ENCODE measurements around the gene TUBA1C.
"Not testable (repeated sequence)": the region's sequence is repeated elsewhere in the genome, so short reads cannot be mapped to it uniquely, and the experiment has no call there.

The TUBA1C gene

DNA sequence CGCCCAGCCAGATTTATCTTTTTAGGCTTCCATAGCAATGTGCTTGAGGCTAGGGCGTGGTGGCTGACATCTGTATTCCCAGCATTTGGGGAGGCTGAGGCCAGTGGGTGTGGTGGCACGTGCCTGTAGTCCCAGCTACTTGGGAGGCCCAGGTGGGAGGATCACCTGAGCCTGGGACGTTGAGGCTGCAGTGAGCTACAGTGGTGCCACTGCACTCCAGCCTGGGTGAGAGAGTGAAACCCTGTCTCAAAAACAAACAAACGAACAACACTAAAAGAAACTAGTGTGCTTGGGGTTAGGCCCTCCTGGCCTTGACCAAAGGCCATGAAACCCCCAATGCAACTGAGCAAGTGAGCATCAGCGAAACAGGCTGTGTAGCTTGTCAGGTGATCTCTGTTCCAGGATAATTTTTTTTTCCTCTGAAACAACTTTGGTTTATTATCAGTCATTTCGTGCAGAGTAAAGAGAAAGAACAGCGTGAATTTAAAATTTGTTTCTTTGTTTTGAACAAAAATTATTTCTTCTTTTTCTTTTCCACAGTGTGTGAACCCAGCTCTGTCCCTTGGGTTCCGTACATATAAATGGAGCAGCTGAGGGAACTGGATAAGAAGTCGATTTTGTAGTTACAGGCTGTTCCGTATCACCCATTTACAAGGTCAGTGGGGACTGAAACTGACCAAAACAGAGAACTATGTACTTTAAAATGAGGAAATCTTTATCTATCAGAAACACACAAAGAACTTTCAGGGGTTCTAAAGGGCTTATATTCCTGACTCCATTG is 8.8 kb upstream of the TUBA1C start:
- no peak for DNase-seq

DNA sequence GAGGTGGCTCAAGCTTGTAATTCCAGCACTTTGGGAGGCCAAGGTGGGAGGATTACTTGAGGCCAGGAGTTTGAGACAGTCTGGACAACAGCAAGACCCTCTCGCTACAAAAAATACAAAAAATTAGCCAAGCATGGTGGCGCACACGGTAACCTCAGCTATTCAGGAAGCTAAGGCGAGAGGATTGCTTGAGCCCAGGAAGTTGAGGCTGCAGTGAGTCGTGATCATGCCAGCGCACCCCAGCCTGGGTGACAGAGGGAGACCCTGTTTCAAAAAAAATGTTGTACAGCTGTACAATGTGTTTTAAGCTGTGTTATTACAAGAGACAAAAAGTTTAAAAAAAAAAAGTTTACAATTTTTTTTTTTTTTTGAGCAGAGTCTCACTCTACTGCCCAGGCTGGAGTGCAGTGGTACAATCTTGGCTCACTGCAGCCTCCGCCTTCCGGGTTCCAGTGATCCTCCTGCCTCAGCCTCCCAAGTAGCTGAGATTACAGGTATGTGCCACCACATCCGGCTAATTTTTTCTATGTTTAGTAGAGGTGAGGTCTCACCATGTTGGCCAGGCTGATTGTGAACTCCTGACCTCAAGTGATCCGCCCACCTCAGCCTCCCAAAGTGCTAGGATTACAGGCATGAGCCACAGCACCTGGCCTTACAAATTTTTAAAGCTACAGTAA is 7.2 kb upstream of the TUBA1C start:
- DNase-seq = not testable (repeated sequence)

DNA sequence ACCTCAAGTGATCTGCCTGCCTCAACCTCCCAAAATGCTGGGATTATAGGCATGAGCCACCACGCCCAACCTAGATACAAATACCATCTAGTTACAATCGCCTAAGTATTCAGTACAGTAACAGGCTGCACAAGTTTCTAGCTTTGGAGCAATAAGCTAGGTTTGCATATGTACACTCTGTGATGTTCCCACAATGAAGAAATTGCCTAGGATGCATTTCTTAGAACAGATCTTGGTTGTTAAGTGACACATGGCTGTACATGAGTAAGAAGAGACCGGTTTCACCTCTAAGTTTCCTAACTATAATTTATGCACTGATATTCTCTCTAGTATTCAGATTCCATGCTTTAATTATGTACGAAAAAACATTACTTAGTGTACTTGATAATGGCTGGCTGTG is 5.4 kb upstream of the TUBA1C start:
- no peak for DNase-seq

DNA sequence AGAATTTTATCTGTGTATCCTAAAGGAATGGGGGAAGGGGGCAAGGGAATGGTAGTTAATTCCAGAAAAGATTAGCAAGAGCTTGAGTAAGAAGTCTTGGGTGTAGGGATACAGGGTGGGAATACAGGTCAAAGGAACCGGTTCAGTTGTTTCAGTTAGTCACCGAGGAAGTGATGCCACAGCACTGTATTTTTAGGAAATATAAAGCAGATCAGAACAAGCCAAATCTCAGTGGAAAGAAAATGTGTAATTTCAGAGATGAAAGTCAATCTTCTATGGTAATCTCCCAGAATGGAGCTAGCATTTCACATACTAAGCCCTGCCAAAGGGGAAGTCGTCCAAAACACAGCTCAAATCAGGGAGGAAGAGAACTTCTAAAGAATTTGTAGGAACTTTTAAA is 4.7 kb upstream of the TUBA1C start:
- DNase-seq = no peak

DNA sequence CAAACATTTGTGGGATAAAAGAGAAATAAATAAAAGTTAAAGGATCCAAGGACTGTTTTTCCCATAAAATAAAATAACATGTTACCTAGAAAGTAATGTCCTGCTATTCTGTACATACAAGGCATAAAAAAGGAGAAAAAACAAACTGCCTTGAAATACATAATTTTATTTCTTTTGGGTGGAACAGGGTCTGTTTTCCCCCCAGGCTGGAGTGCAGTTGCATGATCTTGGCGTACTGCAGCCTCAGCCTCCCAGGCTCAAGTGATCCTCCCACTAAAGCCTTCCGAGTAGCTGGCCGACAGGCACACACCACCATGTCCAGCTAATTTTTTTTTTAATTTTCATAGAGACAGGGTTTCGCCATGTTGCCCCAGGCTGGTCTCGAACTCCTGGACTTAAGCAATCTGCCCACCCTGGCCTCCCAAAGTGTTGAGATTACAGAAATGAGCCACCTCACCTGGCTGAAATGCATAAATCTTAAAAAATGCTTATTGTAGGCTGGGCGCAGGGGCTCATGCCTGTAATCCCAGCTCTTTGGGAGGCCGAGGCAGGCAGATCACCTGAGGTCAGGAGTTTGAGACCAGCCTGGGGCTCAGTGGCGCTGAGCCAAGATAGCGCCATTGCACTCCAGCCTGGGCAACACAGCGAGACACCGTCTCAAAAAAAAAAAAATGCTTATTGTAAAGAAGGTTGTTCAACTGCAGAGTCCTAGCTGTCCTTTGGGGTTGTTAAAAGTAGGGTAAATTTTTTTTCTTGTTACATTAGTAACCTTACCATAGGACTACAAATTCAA is 4.1 kb upstream of the TUBA1C start:
- no peak for DNase-seq

DNA sequence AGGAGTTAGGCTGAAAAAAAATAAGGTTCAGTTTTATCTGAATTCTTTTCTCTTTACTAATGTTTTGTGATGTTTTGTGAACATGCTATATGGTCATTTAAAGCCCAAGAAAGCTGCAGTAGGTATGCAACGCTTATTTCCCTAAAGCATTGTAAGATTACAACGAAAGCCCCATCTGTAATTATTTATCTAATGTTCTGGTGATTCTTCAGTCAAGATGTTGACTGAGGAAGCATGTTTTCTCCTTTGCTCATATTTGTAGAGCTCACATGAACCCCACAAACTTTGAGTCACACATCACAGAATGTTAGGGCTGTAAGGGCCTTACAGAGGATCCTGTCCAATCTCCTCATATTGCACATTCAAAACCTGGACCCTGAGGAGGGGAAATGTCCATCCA is 3.2 kb upstream of the TUBA1C start:
- no peak for DNase-seq

DNA sequence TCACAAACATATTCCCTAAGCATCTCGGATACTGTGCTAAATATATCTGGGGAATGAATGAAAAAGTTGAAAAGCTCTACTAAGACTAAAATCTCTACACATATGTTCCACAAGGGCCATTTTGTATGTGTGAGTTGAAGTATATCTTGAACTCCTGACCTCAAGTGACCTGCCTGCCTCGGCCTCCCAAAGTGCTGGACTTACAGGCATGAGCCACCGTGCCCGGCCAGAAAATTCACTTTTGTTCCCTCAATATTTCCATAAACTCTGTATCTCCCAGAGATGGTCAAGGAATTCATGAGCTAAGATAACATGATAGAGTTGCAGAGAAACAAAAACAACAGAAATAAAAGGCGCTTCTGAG is 1.5 kb upstream of the TUBA1C start:
- DNase-seq = no peak

DNA sequence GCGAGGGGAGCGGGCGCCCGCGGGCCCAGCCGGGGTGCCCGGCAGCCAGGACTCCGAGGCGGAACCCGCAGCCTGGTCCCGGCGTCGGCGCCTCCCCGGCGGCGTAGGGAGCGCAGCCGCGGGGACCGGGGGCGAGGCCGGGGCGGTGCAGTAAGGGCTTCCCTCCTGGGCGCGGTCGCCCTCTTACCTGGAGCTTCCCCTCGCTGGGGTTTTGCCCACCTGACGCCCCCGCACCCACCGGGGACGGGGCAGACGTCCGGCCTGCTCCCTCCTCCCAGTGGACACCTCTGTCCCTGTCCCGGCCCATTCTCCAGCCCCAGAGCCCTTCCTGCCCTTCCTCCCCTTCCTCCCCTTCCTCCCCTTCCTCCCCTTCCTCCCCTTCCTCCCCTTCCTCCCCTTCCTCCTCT is 413 bp upstream of the TUBA1C start:
- no peak for DNase-seq

DNA sequence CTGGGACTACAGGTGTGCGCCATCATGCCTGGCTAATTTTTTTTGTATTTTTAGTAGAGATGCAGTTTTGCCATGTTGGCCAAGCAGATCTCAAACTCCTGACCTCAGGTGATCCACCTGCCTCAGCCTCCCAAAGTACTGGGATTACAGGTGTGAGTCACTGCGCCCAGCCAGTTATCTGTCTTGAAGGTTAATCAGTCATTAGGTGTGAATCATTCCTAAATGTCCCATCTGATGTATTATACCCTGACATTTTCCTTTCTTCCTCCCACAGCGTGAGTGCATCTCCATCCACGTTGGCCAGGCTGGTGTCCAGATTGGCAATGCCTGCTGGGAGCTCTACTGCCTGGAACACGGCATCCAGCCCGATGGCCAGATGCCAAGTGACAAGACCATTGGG is 4.3 kb downstream of the TUBA1C start:
- DNase-seq = not testable (repeated sequence)

DNA sequence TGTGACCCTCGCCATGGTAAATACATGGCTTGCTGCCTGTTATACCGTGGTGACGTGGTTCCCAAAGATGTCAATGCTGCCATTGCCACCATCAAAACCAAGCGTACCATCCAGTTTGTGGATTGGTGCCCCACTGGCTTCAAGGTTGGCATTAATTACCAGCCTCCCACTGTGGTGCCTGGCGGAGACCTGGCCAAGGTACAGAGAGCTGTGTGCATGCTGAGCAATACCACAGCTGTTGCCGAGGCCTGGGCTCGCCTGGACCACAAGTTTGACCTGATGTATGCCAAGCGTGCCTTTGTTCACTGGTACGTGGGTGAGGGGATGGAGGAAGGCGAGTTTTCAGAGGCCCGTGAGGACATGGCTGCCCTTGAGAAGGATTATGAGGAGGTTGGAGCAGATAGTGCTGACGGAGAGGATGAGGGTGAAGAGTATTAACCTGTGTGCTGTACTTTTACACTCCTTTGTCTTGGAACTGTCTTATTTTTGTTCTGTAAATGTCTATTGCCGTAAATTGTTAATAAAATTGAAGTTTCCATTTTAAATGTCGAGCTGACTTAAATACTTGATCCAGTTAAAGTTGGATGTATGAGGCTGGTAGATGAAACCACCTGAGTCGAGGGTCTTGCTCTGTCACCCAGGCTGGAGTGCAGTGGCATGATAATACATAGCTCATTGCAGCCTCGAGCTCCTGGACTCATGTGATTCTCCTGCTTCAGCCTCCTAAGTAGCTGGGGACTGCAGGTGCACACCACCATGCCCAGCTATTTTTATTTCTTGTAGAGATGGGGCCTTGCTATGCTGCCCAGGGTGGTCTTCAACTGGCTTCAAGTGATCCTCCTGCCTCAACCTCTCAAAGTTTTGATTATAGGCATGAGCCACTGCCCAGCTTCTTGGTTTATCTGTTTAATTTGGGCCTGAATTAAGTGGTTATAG is 8.2 kb downstream of the TUBA1C start:
- no peak for DNase-seq

DNA sequence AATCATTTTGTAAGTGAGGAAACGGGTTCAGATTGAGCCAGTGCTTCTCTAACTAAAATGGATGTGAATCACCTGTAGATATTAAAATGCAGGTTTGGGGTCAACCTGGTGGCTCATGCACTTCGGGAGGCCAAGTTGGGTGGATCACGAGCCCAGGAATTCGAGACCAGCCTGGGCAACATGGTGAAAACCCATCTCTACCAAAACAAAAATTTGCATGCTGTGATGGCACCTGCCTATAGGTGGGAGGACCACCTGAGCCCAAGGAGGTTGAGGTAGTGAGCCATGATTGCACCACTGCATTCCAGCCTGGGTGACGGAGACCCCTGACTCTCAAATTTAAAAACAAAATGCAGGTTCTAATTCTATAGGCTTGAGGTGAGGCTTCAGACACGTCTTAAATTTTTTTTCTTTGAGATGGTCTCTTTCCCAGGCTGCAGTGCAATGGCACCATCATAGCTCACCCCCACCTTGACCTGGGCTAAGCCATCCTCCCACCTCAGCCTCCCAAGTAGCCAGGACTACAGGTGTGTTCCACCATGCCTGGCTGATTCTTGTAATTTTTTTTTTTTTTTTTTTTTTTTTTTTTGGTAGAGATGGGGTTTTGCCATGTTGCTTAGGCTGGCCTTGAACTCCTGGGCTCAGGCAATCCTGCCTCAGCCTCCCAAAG is 9.0 kb downstream of the TUBA1C start:
- no peak for DNase-seq

DNA sequence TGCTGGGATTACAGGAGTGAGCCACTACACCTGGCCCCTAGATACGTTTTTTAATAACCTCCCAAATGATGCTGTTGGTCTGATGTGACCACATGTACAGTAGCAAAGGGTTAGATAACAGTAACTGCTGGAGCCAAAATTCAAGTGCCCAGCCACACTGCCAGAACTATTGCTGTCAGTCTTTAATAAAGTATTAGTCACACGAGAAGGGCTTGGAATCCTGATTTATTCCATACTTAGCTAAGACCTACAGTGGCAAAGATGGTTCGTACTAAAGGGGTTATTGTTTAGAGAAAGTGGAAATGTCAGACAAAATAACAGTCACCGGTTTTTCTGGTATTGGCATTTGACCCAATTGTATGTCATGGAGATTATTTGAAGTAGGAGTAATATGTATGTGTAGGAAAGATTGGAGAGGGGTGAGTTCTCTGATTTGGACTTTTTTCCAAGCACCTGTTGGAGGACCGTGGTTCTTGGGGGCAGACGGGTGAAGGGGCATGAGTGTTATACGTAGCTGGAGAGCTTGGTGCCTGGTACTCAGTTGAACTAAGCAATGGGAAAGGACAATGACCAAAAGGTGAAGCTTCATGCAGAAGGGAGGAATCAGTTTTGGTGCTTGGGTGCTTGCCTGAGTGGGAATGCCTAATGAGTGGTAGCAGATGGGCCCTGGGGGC is 9.7 kb downstream of the TUBA1C start:
- no peak for DNase-seq

DNA sequence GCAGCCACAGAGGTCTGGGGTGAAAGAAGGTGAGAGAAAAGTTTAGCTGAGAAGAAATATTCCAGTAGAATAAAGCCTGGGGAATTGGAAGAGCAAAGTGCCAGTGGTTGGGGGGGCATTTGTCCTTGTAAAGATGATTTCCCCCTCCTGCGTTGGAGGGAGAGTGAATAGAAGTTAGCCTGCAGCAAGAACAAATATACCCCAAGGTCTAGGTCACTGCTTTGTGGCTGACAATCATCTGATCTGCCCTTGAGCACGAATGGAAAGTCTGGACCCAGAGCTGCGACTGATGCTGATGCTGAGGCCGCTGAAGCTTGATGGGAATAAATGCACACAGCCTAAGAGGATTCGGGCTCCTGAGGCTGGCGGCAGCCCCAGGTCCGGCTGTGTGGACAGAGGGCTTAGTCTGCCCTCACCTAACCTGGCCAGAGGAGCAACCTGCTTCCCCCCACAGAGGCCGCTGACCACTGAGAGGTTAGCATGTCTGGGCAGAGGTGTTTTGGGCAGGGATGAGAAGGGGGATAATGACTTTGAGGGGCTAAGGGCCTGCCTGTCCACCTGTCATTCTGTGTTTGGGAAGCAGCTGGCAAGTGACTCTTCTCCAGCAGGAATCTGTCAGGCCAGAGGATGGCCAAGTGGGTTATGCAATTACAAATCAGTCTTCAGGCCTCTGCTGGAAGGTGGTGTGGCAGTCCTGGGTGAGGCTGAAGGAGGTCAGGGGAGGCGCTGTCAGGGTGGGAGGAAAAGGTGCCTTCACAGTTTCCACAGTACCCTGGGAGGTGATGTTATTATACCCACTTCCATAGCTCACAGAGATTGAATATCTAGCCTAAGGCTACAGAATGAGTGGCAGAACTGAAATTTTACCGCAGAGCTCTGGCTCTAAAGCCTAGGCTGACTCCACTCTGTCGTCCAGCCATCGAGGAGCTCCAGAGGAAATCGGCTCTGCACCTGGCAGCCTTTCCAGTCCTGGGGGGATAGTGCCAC is 11.7 kb downstream of the TUBA1C start:
- DNase-seq = no peak

DNA sequence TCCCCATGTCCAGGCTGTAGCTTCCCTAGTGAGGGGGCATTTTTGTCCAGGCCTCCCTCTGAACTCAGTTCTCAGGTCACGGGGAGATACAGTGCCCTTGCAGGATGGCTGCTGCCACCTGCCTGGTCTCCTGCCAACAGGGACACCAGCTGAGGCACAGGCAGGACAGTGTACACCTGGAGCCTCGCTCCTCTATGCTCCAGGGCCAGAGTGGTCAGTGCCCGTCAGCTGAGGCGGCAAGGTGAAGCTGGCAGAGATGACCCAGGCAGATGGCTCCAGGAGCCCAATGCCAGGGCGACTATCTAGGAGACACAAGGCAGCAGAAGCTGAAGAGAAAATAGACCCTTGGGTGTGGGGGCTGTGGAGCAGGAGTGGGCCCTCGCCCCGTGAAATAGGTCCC is 12.6 kb downstream of the TUBA1C start:
- DNase-seq = no peak

DNA sequence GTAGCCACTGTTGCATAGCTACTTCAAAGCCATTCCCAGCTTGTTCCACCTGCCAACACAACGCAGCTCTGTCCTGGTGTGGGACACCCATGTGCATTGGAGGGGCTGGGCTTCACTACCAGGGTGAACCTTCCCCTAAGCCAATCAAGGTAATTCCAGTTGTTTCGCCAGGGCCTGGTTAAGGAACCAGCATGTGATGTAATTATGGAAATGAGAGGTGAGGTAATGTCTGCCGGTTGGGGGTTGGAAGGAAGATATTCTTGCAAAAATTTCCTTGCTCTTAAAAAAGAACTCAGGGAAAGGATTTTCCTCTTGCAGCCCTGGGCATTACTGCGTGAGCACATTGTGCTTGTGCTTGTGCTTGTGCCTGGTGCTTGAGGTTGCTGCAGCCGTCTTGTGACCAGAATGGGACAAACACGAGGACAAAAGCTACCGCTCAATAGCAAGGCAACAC is 14.9 kb downstream of the TUBA1C start:
- DNase-seq = peak; percentile 15

DNA sequence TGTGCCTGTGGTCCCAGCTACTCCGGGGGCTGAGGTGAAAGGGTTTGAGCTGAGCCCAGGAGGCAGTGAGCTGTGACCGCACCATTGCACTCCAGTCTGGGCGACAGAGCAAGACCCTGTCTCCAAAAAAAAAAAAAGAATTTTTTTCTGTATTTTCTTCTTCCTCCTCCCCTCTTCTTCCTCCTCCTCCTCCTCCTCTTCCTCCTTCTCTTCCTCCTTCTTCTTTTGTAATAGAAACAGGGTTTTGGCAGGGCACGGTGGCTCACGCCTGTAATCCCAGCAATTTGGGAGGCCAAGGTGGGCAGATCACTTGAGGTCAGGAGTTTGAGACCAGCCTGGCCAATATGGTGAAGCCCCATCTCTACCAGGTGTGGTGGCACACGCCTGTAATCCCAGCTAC is 15.7 kb downstream of the TUBA1C start:
- DNase-seq = not testable (repeated sequence)

DNA sequence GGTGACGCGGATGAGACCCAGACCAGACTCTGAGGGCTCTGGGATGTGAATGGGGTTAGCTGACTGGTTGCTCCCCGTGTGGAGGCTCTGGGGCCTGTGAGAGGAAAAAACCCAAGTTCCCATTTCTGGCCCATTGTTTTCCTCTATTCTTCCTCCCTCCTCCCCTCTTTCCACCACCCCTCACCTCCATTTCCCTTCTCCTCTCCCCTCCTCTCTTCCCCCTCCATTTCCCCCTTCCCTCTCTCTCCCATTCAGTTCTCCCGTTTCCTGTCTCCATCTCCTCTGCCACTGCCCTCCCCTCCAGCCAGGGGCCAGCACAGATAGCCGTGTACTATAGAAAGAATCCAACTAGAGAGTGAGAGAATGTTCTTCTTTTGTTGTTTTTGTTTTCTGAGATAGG is 17.4 kb downstream of the TUBA1C start:
- DNase-seq = no peak

DNA sequence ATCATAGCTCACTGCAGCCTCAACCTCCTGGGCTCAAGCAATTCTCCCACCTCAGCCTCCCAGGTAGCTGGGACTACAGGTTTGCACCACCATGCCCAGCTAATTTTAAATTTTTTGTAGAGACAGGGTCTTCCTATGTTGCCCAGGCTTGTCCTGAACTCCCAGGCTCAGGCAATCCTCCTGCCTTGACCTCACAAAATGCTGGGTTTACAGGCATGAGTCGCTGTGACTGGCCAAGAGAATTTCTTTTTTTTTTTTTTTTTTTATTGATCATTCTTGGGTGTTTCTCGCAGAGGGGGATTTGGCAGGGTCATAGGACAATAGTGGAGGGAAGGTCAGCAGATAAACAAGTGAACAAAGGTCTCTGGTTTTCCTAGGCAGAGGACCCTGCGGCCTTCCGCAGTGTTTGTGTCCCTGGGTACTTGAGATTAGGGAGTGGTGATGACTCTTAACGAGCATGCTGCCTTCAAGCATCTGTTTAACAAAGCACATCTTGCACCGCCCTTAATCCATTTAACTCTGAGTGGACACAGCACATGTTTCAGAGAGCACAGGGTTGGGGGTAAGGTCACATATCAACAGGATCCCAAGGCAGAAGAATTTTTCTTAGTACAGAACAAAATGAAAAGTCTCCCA is 18.0 kb downstream of the TUBA1C start:
- not testable (repeated sequence) for DNase-seq

DNA sequence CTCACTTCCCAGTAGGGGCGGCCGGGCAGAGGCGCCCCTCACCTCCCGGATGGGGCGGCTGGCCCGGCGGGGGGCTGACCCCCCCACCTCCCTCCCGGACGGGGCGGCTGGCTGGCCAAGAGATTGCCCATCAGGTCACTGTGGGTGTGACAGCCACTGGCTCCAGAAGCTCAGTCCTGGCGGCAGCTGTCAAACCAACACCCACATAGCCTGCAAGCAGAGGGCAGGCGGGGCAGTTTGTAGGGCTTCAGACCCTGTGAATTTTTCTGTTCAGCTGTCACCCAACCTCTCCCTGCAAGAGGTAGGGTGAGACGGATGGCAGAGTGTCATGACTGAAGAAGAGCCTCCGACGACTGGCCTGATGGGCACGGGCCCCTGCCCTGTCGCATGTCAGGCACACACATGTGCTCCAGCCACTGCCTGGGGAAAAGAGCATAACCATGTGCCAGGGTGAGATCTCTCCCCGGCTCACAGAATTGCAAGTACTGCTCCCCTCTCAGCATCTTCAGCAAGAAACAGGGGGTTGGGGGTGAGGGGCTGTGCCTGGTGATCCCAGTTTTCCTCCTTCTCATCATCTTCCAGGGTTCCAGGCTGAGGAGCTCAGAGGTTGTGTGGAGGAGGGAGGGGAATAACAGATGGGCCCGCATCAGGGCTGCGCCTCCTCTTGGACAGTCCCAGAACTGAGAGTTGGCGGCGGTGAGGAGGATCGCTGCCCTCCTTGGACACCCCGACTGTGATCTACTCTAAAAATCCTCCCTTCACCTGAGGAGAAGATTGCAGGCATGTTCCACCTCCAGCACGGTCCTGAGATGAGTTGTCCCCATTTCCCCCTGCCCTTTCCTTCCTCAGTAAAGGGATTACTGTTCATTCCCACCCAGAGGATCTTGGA is 18.9 kb downstream of the TUBA1C start:
- DNase-seq = no peak

Data from DMS79 (cell line).